NT2/D1 (cell line): ENCODE measurements around the gene TUBGCP4.
"Not testable (repeated sequence)": the region's sequence is repeated elsewhere in the genome, so short reads cannot be mapped to it uniquely, and the experiment has no call there.

Source experiments
- DNase-seq: peaks from one replicate; pipeline ENCODE4 v3.0.0-alpha.2; 2011; ENCODE audit warnings: low read depth, low spot score
- H3K27me3 ChIP-seq: 2 replicates; pipeline ENCODE4 v1.6.0; 2011; ENCODE audit warnings: mild to moderate bottlenecking; ENCODE audit not compliant: insufficient read length, insufficient read depth
- H3K36me3 ChIP-seq: 2 replicates; pipeline ENCODE4 v1.6.1; 2011; ENCODE audit warnings: mild to moderate bottlenecking, low read length, mixed read lengths; ENCODE audit not compliant: insufficient read depth, insufficient read length
- H3K4me1 ChIP-seq: 2 replicates; pipeline ENCODE4 v1.5.1; 2011; ENCODE audit not compliant: insufficient read depth, insufficient read length
- H3K4me3 ChIP-seq: 2 replicates; pipeline ENCODE4 v1.5.1; 2011; ENCODE audit warnings: low read depth; ENCODE audit not compliant: insufficient read length
- H3K9ac ChIP-seq: 2 replicates; pipeline ENCODE4 v1.6.0; 2011; ENCODE audit warnings: low read depth; ENCODE audit not compliant: insufficient read length
- H3K9me3 ChIP-seq: 2 replicates; pipeline ENCODE4 v1.5.1; 2011; ENCODE audit warnings: mild to moderate bottlenecking, low read length; ENCODE audit not compliant: insufficient read depth
- SUZ12 ChIP-seq: IDR thresholded peaks from 2 replicates; pipeline ENCODE4 v1.6.1; 2011; ENCODE audit not compliant: insufficient read length, insufficient read depth; ENCODE audit errors: extremely low read depth
- YY1 ChIP-seq: IDR thresholded peaks from 2 replicates; pipeline ENCODE4 v1.6.1; 2011; ENCODE audit not compliant: insufficient read length, insufficient read depth
- ZNF274 ChIP-seq: IDR thresholded peaks from 2 replicates; pipeline ENCODE4 v1.6.1; 2011; ENCODE audit warnings: mild to moderate bottlenecking, low read depth, low read length

TUBGCP4 gene

DNA sequence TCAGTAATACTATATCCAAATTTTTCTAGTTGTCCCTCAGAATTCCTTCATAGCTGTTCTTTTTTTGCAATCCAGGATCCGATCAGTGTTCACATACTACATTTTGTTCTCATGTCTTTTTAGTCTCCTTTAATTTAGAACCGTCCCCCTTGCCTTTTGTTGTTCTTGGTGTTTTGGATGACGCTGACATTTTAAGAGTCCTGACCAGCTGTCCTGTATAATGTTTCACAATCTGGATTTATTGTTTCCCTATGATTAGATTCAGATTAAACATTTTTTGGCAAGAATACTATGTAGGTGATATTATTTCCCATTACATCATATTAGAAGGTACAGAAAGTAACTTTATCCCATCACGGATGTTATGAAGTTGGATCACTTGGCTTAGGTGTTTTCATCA lies 11.4 kb downstream of the TUBGCP4 start:
- Histone ChIP-seq H3K4me1 (no peaks in the 10 kb centered on the region), H3K36me3 (peaks cover 65% of the 10 kb centered on the region), H3K9me3 (no peaks in the 10 kb centered on the region), H3K4me3 (no peak overlapping the region), H3K9ac (no peak overlapping the region), H3K27me3 (no peaks in the 10 kb centered on the region)
- no peak for DNase-seq
- TF ChIP-seq ZNF274, result no peak
- TF ChIP-seq SUZ12, result no peak
- TF ChIP-seq YY1, result no peak

DNA sequence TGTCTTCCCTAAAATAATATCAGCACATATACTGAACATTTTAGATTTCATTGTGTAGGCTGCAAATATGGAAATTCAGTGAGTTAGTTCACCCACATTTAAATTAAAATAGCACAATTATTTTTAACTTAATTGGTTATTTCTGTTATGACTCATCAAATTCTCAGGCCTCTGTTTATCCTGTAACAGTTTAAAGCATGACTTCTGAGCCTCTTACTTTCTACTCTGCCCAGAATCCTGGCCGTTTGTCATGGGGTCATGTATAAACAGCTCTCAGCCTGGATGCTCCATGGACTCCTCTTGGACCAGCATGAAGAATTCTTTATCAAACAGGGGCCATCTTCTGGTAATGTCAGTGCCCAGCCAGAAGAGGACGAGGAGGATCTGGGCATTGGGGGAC lies 12.2 kb downstream of the TUBGCP4 start:
- Histone ChIP-seq H3K9me3 (no peaks in the 10 kb centered on the region), H3K36me3 (peaks cover 62% of the 10 kb centered on the region)

DNA sequence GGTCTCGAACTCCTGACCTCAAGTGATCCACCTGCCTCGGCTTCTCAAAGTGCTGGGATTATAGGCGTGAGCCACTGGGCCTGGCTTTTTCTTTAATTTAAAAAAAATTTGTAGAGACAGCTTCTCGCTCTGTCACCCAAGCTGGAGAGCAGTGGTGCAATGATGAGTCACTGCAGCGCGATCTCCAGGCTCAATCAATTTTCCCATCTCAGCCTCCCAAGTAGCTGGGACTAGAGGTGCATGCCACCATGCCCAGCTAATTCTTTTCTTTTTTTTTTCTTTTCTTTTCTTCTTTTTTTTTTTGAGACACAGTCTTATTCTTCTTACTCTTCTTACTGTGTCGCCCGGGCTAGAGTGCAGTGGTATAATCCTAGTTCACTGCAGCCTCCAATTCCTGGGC lies 19.8 kb downstream of the TUBGCP4 start:
- H3K9ac ChIP-seq, result no peak overlapping the region
- H3K36me3 ChIP-seq, result peaks cover 33% of the 10 kb centered on the region
- TF ChIP-seq YY1 (no peak), SUZ12 (no peak), ZNF274 (no peak)
- DNase-seq, result no peak
- H3K27me3 ChIP-seq, result no peaks in the 10 kb centered on the region
- H3K4me3 ChIP-seq, result no peak overlapping the region
- no peaks in the 10 kb centered on the region for H3K9me3 ChIP-seq
- no peaks in the 10 kb centered on the region for H3K4me1 ChIP-seq

More for the DNA sequence above, 12.2 kb downstream of the TUBGCP4 start:
- H3K9ac ChIP-seq, result no peak overlapping the region
- no peaks in the 10 kb centered on the region for H3K4me1 ChIP-seq
- no peak for DNase-seq
- TF ChIP-seq SUZ12 (no peak), YY1 (no peak), ZNF274 (no peak)
- H3K4me3 ChIP-seq, result no peak overlapping the region
- H3K27me3 ChIP-seq, result no peaks in the 10 kb centered on the region

- DNase-seq, H3K4me1 ChIP-seq, H3K27me3 ChIP-seq, H3K9me3 ChIP-seq, H3K9ac ChIP-seq, H3K4me3 ChIP-seq: not testable (repeated sequence)
- peaks cover 37% of the 10 kb centered on the region for H3K36me3 ChIP-seq
These were observed 22.7 kb downstream of the TUBGCP4 start for GRCh38 chr15:43393592-43393991.

- peaks cover 86% of the 10 kb centered on the region for H3K36me3 ChIP-seq
- no peak overlapping the region for H3K4me3 ChIP-seq
- no peak overlapping the region for H3K9ac ChIP-seq
- TF ChIP-seq YY1 (no peak), SUZ12 (no peak)
- no peaks in the 10 kb centered on the region for H3K27me3 ChIP-seq
- H3K9me3 ChIP-seq, result no peaks in the 10 kb centered on the region
- DNase-seq, result no peak
- no peaks in the 10 kb centered on the region for H3K4me1 ChIP-seq
These were observed 31.4 kb downstream of the TUBGCP4 start for GRCh38 chr15:43402255-43402654.

- TF ChIP-seq SUZ12 (no peak), ZNF274 (no peak), YY1 (no peak)
- Histone ChIP-seq H3K9ac (no peak overlapping the region), H3K9me3 (no peaks in the 10 kb centered on the region), H3K36me3 (peaks cover 88% of the 10 kb centered on the region), H3K27me3 (no peaks in the 10 kb centered on the region), H3K4me1 (no peaks in the 10 kb centered on the region), H3K4me3 (no peak overlapping the region)
- no peak for DNase-seq
These were observed 32.7 kb downstream of the TUBGCP4 start for GRCh38 chr15:43403616-43404015.

DNA sequence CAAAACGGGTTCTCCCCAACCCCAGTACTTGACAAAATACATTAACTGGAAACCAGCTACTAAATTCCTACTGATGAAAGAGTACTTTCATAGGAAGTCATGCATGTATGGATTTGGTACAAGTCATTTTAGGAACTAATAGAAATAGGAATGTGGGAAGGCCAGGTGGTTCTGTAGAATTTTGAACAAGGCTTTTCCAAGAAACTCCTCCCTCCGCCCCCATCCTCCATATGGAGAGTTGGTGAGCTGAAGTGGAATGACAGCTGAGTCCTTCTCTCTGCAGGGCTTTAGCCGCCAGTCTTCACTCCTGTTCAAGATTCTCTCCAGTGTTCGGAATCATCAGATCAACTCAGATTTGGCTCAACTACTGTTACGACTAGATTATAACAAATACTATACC lies 33.2 kb downstream of the TUBGCP4 start:
- Histone ChIP-seq H3K27me3 (no peaks in the 10 kb centered on the region), H3K9me3 (no peaks in the 10 kb centered on the region), H3K4me1 (no peaks in the 10 kb centered on the region), H3K36me3 (peaks cover 88% of the 10 kb centered on the region), H3K4me3 (no peak overlapping the region), H3K9ac (no peak overlapping the region)
- TF ChIP-seq YY1, result no peak
- TF ChIP-seq ZNF274, result no peak
- no peak for TF ChIP-seq SUZ12
- no peak for DNase-seq

GRCh38 chr15:43406189-43406588 lies 35.3 kb downstream of the TUBGCP4 start:
- no peaks in the 10 kb centered on the region for H3K9me3 ChIP-seq
- no peak overlapping the region for H3K9ac ChIP-seq
- H3K4me1 ChIP-seq, result no peaks in the 10 kb centered on the region
- H3K4me3 ChIP-seq, result no peak overlapping the region
- no peaks in the 10 kb centered on the region for H3K27me3 ChIP-seq
- TF ChIP-seq SUZ12 (no peak), YY1 (no peak), ZNF274 (no peak)
- DNase-seq, result no peak
- peaks cover 87% of the 10 kb centered on the region for H3K36me3 ChIP-seq
